HAP-1 (cell line): ENCODE data around the gene VCAN.

Experiments
- DNase-seq, 2 experiments: peaks; one replicate each; pipeline ENCODE4 v3.0.0-alpha.2; 2016 to 2020; ENCODE audit warnings: low spot score in 2 of 2
- H3K27me3 ChIP-seq: fragments of 250-450 bp; sonication (Bioruptor Pico); 2 replicates; pipeline ENCODE4 v1.5.1; 2020; ENCODE audit warnings: low read depth, mild to moderate bottlenecking, moderate library complexity
- H3K36me3 ChIP-seq: fragments of 250-450 bp; sonication (Bioruptor Pico); replicated peaks from 2 replicates; pipeline ENCODE4 v1.5.1; 2020; ENCODE audit warnings: mild to moderate bottlenecking
- H3K4me1 ChIP-seq: fragments of 250-450 bp; sonication (Bioruptor Pico); 2 replicates; pipeline ENCODE4 v1.5.1; 2020; ENCODE audit warnings: mild to moderate bottlenecking
- H3K4me3 ChIP-seq: fragments of 250-450 bp; sonication (Bioruptor Pico); 2 replicates; pipeline ENCODE4 v1.5.1; 2020; ENCODE audit warnings: mild to moderate bottlenecking, moderate library complexity
- H3K9me3 ChIP-seq: fragments of 250-450 bp; sonication (Bioruptor Pico); 2 replicates; pipeline ENCODE4 v1.5.1; 2020; ENCODE audit warnings: mild to moderate bottlenecking, moderate library complexity
- in situ Hi-C: fragments of 300-500 bp; cut with MboI; formaldehyde crosslinking; loops from 3 replicates; pipeline ENCODE4 v1.14.3; 2020; ENCODE audit warnings: low sequenced_read_pairs, inconsistent platforms, mixed read lengths

Gene VCAN

GRCh38 chr5:83473346-83474160 is 2.0 kb downstream of the VCAN start:
- Histone ChIP-seq H3K4me1 (peaks cover 16% of the 10 kb centered on the region), H3K9me3 (no peaks in the 10 kb centered on the region), H3K4me3 (peak overlapping the region; percentile 32), H3K27me3 (peaks cover 29% of the 10 kb centered on the region), H3K36me3 (no peaks in the 10 kb centered on the region)
- in situ Hi-C loops: no loop called here
- peak; percentile 89 to 94 for DNase-seq

GRCh38 chr5:83474161-83474796 is 2.7 kb downstream of the VCAN start:
- H3K4me1 ChIP-seq: peaks cover 16% of the 10 kb centered on the region
- peak overlapping the region; percentile 19 for H3K4me3 ChIP-seq
- in situ Hi-C loops: no loop called here
- no peaks in the 10 kb centered on the region for H3K9me3 ChIP-seq
- H3K36me3 ChIP-seq: no peaks in the 10 kb centered on the region
- peaks cover 25% of the 10 kb centered on the region for H3K27me3 ChIP-seq
- DNase-seq: peak; percentile 70 to 82

- DNase-seq: no peak
- H3K4me1 ChIP-seq: peaks cover 16% of the 10 kb centered on the region
- H3K4me3 ChIP-seq: peak overlapping the region; percentile 19
- no peaks in the 10 kb centered on the region for H3K9me3 ChIP-seq
- in situ Hi-C loops: no loop called here
- H3K27me3 ChIP-seq: peaks cover 27% of the 10 kb centered on the region
- H3K36me3 ChIP-seq: no peaks in the 10 kb centered on the region
These were observed 3.4 kb downstream of the VCAN start for GRCh38 chr5:83474991-83475390.

DNA sequence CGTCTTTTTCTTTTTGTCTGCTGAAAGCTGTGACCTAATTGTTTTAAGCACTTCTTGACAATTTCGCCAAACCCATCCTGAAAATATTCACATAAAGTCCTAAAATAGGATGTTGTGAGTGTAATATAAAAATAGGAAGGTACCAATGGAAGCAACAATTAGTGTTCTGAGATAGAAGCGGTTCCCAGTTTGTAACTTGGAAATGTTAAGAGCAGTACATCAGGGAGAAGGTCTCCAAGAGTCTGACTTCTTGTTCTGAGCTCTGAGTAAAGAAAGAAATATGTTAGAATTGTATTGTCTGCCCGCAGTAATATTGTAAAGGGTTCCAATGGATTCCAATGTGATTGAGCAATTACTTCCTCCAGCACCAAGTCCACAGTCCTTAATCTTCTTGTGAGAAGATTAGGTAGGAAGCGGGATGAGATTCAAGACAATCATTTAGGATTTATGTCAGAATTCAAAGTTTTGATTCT is 3.9 kb downstream of the VCAN start:
- in situ Hi-C loops: no loop called here
- no peak for DNase-seq
- Histone ChIP-seq H3K9me3 (no peaks in the 10 kb centered on the region), H3K36me3 (no peaks in the 10 kb centered on the region), H3K4me3 (no peak overlapping the region), H3K4me1 (peaks cover 16% of the 10 kb centered on the region), H3K27me3 (peaks cover 27% of the 10 kb centered on the region)

DNA sequence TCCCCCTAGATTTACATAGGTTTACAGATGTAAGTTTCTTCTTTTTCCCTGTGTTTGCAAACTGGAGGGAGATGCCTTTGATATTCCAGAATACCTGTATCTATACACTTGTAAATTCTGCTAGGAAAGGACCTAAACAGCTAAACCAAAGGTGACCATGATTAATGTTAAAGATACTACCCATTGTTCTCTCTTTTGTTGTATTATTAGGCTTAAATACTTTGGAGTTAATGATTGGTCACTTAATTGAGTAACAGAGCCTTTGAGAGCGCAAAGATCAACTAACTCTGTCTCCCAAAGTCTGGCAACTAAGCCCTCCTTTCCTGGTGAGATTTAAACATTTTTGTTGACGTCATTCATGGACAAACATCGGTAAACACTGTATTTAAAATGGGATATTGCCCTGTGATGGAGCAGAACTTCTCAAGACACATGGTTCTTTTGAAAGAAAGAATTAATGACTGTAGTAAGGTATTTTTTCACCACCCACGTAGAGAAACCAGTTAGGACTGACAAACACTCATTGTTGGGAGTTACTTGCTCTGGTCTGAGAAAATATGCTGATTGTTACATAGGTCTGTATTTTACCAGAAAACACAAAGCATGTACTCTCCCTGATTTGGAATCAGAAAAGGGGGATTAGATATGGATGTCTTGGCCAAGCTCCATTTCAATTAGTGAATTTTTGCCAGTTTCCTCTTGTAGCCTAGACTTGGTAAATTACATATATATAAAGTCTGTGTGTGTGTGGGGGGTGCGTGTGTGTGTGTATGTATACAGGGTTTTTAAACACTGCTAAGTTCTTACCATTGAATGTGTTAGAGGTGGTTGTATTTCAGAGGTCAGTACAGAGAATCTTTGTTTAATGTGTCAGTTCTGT is 4.6 kb downstream of the VCAN start:
- in situ Hi-C loops: no loop called here
- Histone ChIP-seq H3K4me3 (no peak overlapping the region), H3K27me3 (peaks cover 23% of the 10 kb centered on the region), H3K36me3 (no peaks in the 10 kb centered on the region), H3K4me1 (peaks cover 12% of the 10 kb centered on the region; the same call in 1 of the 2 replicates), H3K9me3 (no peaks in the 10 kb centered on the region)
- DNase-seq: no peak

DNA sequence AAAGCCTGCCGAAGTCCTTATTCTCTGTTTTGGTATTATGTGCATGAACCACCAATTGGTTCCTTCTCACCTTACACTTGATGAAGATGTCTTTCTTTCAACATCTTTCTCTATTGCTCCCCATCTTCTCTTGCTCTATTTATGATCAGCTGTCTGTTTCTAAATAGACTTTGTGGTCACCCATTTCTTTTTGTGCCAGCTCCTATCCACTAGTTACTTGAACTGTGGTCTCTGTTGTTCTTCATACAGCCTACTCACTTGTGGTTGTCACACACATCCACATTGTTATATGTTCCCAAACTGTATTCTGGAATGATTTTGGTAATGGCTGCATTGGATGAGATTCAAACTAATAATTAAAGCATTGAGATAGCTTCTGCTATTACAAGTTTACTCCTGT is 11.4 kb downstream of the VCAN start:
- Histone ChIP-seq H3K9me3 (no peaks in the 10 kb centered on the region), H3K4me1 (no peaks in the 10 kb centered on the region), H3K4me3 (no peak overlapping the region), H3K27me3 (0 out of 2 replicates have a peak, but pooled peaks cover 5% of the 10 kb centered on the region), H3K36me3 (no peaks in the 10 kb centered on the region)
- in situ Hi-C loops: no loop called here
- no peak for DNase-seq

GRCh38 chr5:83484294-83484693 is 12.8 kb downstream of the VCAN start:
- no peak for DNase-seq
- H3K36me3 ChIP-seq: no peaks in the 10 kb centered on the region
- in situ Hi-C loops: no loop called here

GRCh38 chr5:83485842-83486241 is 14.3 kb downstream of the VCAN start:
- in situ Hi-C loops: no loop called here
- Histone ChIP-seq H3K9me3 (no peaks in the 10 kb centered on the region), H3K36me3 (no peaks in the 10 kb centered on the region), H3K4me1 (no peaks in the 10 kb centered on the region), H3K27me3 (0 out of 2 replicates have a peak, but pooled peaks cover 3% of the 10 kb centered on the region), H3K4me3 (no peak overlapping the region)
- no peak for DNase-seq

More at GRCh38 chr5:83484294-83484693, 12.8 kb downstream of the VCAN start:
- no peak overlapping the region for H3K4me3 ChIP-seq
- H3K4me1 ChIP-seq: no peaks in the 10 kb centered on the region
- 0 out of 2 replicates have a peak, but pooled peaks cover 5% of the 10 kb centered on the region for H3K27me3 ChIP-seq
- no peaks in the 10 kb centered on the region for H3K9me3 ChIP-seq

DNA sequence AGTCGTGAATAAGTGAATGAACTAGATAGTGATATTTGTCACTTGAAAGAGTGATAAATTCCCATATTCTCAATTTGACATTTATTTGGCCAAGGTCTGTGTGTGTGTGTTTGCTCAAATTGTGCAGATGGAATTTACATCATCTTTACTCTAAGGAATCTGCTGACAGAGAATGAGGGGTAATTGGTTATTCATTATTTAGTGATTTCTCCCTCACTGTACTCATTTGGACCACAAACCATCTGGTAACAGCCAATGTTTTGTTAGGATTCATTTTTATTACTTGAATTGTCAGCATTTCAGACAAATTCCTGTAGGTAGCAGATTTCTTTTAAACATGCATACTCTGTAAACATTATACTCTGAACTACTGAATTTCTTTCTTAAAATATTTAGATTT is 15.6 kb downstream of the VCAN start:
- H3K9me3 ChIP-seq: no peaks in the 10 kb centered on the region
- no peak overlapping the region for H3K4me3 ChIP-seq
- 0 out of 2 replicates have a peak, but pooled peaks cover 3% of the 10 kb centered on the region for H3K27me3 ChIP-seq
- no peaks in the 10 kb centered on the region for H3K4me1 ChIP-seq
- H3K36me3 ChIP-seq: no peaks in the 10 kb centered on the region
- in situ Hi-C loops: no loop called here
- no peak for DNase-seq

DNA sequence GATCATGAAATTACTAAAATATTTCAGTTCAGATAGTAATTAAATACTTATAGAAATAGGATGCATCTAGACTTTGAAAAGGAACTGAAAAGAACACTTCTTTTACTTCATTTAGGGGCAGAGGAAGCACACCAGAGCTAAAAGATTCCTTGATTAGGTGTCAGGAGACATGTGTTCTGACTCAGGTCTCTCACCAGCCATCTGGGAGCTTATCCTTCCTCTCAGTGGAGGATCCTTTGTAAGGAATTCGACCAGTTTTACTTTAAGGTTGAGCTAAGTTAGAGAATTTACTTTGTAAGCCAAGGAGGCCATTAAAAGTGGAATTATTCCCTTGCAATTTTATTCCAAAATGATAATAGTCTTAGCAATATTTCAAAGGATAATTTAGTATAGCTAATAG is 16.7 kb downstream of the VCAN start:
- Histone ChIP-seq H3K36me3 (no peaks in the 10 kb centered on the region), H3K4me3 (no peak overlapping the region), H3K4me1 (no peaks in the 10 kb centered on the region), H3K9me3 (no peaks in the 10 kb centered on the region), H3K27me3 (0 out of 2 replicates have a peak, but pooled peaks cover 3% of the 10 kb centered on the region)
- in situ Hi-C loops: no loop called here
- no peak for DNase-seq

- Histone ChIP-seq H3K36me3 (no peaks in the 10 kb centered on the region), H3K27me3 (0 out of 2 replicates have a peak, but pooled peaks cover 3% of the 10 kb centered on the region), H3K4me1 (no peaks in the 10 kb centered on the region), H3K9me3 (no peaks in the 10 kb centered on the region), H3K4me3 (no peak overlapping the region)
- DNase-seq: no peak
- in situ Hi-C loops: no loop called here
These were observed 17.3 kb downstream of the VCAN start for GRCh38 chr5:83488821-83489220.

- H3K4me3 ChIP-seq: no peak overlapping the region
- in situ Hi-C loops: no loop called here
- DNase-seq: no peak
- no peaks in the 10 kb centered on the region for H3K9me3 ChIP-seq
- H3K4me1 ChIP-seq: no peaks in the 10 kb centered on the region
- no peaks in the 10 kb centered on the region for H3K36me3 ChIP-seq
- 0 out of 2 replicates have a peak, but pooled peaks cover 3% of the 10 kb centered on the region for H3K27me3 ChIP-seq
These were observed 18.7 kb downstream of the VCAN start for GRCh38 chr5:83490203-83490602.

- Histone ChIP-seq H3K4me3 (no peak overlapping the region), H3K4me1 (no peaks in the 10 kb centered on the region), H3K9me3 (no peaks in the 10 kb centered on the region), H3K27me3 (no peaks in the 10 kb centered on the region), H3K36me3 (no peaks in the 10 kb centered on the region)
- DNase-seq: no peak
- in situ Hi-C loops: no loop called here
These were observed 20.8 kb downstream of the VCAN start for GRCh38 chr5:83492331-83492730.
